Activated CD8-positive, alpha-beta memory T cell treated with anti-CD3 and anti-CD28 coated beads for 1 hour (primary cell): ENCODE measurements around the gene SLC6A18.

Experiments
- DNase-seq, 2 donors: peaks; one replicate each; pipeline ENCODE4 v3.0.0-alpha.2; 2020; ENCODE audit warnings: low read depth in 1 of 2; ENCODE audit errors: extremely low read depth in 1 of 2

Gene SLC6A18

DNA sequence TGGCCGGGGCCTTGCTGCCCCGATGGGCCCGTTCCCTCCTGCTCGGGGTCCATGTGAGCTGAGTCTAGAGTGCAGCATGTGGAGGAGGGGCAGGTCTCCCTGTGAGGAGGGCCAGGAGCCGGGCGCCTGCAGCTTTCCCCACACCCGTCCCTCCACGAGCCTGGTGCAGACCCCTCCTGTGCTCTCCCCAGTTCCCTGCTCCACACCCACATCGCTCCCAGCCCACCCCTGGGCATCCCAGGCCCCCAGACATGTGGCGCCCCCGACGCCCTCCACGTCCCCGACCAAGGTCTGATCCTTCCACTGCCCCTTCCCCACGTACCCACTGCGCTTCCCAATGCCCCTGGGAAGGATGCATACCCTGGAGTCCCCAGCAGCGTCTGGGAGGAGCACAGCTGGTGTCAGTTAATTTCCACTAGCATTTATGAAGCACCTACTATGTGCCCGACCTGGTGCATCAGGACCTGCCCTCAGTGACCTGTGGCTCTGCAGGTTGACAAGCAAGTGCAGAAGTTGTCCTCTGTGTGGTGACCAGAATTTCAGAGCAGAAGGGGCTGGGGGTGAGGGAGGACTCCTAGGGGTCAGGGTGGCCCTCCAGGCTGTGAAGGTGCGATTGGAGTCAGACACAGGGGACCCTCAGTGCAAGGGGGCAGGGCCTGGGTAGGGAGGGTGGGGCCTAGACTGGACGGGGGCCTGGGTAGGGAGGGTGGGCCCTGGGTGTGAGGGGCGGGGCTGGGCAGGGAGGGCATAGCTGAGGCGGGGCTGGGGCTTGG, 10.8 kb upstream of the SLC6A18 start:
- DNase-seq, result no peak

GRCh38 chr5:1214936-1215220, 10.3 kb upstream of the SLC6A18 start:
- DNase-seq, result no peak

DNA sequence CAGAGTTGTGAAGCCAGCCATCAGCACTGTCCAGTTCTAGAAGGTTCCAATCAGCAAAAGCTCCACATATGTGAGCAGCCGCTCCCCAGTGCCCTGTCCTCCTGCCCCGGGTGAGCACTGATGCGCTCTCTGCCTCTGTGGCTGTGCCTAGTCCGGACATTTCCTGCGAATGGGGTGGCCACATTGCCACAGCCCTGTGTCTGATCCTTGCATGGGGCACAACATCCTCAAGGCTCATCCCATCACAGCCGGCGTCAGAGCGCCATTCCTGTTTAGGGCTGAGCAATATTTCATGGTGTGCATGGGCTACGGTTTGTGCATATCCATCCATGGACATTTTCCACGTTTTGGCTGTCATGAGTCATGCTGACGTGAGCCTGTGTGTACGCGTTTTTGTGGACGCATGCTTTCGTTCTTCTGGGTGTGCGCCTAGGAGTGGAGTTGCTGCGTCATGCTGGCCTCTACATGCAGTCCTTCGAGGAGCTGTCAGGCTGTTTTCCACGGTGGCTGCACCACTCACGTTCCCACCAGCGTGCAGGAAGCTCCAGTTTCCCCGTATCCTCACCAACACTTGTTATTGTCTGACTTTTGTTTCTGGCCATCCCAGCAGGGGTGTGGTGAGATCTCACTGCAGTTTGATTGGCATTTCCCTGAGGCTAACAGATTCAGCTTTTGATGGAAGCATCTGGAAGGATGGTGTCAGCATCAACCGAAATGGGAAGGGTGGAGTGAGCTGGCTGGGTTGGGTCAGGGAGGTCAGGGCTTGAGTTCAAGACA, 9.7 kb upstream of the SLC6A18 start:
- DNase-seq, result no peak

- DNase-seq, result no peak
Observed at GRCh38 chr5:1216211-1216917, 8.8 kb upstream of the SLC6A18 start.

DNA sequence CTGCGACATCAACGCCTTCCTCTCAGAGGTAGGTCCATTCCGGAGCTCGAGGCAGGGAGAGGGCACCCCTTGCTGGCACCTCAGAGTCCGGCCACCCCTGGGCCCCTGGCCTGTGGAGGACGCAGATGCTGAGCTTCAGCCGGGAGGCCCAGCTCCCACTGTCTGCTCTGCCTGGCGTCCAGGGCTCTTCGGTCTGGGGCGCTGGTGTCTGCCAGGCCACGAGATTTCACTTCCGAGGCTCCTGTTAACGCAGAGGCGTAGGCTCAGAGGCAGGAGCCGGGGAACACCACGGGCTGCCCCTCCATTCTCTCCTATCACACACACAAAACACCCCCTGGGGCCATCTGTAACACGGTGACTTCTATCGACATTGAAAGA, 8.3 kb upstream of the SLC6A18 start:
- DNase-seq, result no peak

GRCh38 chr5:1217596-1218206, 7.5 kb upstream of the SLC6A18 start:
- DNase-seq, result no peak

DNA sequence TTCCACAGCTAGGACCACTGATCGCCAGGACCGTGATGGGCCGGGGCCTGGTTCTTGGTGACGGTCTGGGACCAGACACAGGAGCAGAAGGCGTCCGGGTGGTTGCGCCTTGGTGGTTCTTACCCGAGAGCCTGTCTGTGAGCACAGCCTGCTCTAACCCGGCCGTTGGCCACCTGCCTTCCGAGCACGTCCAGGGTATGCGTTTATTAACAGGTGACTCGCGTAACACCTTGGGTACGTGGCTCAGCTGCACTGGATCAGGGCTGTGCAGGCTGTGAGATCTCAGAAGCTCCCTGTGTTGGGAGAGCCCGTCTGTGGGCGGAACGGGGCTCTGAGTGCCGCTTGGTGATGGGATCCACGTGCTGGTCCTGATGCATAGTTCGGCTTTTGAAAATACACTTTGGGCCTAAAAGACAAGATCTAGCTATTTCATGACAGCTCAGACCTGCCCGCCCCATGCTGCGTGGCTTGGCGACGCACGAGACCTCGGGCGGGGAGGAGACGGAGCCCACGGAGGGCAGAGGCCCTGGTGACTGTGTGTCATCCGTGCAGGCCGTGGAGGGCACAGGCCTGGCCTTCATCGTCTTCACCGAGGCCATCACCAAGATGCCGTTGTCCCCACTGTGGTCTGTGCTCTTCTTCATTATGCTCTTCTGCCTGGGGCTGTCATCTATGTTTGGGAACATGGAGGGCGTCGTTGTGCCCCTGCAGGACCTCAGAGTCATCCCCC, 6.7 kb upstream of the SLC6A18 start:
- DNase-seq, result no peak

GRCh38 chr5:1219098-1219767, 5.9 kb upstream of the SLC6A18 start:
- DNase-seq, result no peak

- DNase-seq, result no peak
Observed at GRCh38 chr5:1219768-1220100, 5.4 kb upstream of the SLC6A18 start.

DNA sequence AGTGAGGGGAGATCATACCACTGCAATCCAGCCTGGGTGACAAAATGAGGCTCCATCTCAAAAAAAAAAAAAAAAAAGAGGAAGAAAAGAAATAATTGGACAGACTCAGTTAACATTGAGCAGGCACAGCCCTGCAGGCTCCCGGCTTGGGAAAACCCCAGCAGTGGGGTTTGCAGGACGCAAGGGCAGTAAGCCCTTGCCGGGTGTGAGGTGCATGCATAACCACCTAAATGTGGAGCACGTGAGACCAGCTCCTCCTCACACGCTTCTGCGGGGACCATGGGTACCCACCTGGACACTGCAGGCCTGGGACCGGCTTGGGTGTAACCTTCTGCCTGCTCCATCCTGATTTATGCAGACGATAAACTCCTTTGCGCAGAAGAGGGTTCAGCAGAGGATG, 4.8 kb upstream of the SLC6A18 start:
- no peak for DNase-seq

DNA sequence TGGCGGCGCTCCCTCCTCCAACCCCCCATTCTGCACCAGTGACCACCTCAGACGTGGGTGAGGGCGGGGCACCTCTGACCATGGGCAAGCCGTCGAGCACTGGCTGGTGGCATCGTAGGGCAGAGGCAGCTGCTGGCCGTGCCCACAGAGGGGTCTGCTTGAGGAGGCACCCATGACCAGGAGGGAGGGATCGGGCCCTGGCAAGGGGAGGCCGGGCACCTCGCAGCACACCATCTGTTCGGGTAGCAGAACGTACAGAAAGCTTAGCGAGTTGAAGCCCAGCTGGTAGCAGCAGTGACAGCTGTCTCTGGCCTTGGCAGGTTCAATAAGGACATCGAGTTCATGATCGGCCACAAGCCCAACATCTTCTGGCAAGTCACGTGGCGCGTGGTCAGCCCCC, 4.3 kb upstream of the SLC6A18 start:
- DNase-seq, result no peak

GRCh38 chr5:1221721-1222120, 3.5 kb upstream of the SLC6A18 start:
- DNase-seq, result no peak

DNA sequence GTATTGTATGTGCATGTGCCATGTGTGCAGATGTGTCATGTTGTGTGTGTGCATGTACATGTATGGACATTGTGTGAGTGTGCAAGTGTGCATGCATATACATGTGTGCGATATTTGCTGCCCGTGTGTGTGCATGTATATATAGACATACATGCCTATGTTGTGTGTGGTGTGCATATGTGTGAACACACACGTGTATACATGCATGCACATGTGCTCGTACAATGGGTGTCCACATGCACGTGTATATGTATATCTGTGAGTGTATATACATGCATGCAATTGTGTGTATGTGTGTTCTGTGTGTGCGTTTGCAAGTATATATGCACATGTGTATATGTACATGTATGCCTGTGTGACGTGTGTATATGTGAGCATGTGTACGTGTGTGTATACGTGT, 3.0 kb upstream of the SLC6A18 start:
- no peak for DNase-seq

DNA sequence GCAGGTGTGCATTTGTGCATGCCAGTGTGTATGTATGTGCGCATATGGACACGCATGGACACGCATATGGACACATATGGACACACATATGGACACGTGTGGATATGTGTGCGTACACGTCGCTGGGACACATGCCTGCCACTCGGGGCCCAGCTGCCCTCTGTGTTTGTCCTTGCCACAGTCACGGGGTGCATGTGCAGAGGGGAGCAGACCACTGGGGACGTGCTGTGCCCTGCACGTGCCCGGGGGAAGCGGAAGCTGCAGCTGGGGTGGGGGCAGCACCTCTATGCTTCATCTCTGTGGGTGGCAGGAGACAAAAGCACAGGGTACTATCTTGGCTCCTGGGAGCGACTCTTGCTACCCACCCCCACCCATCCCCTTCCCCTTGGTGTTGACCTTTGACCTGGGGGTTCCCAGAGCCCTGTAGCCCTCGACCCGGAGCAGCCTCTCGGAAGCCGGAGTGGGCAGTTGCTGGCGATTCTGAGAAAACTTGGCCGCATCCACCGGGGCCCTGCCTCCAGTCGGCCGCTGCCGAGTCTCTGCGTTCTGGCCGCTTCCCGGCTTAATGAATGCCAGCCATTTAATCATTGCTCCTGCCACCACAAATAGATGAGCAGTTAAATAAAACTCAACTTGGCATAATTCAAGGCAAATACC, 2.4 kb upstream of the SLC6A18 start:
- DNase-seq, result no peak

DNA sequence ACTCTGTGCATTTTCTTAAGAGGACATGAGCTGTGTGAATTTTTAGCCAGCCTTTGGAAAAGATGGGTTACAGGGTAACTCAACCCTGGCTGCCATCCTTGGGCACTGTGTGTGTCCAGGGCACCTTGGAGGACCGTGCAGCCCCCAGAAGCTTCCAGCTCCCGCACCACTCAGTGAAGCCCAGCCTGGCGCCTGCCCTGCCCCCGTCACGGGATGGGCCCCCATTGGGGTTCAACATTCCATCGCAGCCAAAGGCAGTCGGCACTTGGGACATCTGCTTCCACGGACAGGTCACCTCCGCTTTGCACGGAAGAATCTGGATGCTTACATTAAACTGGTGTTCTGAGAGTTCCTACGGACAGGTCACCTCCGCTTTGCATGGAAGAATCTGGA, 1.9 kb upstream of the SLC6A18 start:
- no peak for DNase-seq

GRCh38 chr5:1224631-1225030, 550 bp upstream of the SLC6A18 start:
- no peak for DNase-seq

DNA sequence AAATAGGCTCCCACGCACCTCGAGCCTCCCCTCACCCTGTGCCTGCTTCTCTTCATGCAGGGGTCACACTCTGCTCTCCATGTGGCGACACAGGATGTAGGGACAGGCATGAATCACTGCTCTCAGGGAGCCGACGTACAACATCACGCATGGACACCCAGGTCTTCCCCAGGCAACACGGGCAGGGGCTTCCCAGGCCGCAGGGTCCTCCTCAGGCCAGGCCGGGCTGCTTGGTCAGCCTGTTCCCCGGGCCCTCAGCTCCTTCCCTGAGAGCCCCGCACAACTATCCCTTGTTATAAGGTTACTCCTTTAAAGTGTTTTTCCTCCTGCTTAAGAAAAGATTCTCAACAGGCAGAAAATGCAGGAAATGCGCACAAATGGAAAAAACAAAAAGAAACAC, 1.1 kb downstream of the SLC6A18 start:
- no peak for DNase-seq

DNA sequence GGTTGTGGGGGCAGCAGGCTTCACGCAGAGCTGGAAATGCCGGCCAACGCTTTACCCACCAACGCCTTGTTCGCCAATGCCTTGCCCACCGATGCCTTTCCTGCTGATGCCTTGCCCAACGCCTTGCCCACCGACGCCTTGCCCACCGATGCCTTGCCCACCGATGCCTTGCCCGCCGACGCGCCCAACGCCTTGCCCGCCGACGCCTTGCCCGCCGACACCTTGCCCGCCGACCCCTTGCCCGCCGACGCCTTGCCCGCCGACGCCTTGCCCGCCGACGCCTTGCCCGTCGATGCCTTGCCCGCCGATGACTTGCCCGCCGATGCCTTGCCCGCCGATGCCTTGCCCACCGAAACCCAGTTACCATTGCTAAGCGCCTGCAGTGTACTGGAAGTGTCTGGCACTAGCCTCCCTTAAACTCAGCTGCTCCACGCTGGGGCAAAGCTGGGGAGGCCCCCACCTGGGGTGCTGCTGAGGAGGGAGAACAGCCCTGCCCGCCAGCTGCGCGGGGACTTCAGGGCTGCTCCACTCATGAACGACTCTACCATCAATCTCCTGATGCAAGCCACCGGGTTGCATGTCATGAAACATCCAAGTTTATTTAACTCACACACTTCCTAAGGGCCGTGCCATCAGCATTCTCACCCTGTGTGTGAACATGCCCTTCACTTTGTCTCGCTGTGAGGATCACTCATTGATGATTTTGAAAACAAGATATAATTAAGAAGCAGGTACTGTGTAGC, 1.8 kb downstream of the SLC6A18 start:
- no peak for DNase-seq

DNA sequence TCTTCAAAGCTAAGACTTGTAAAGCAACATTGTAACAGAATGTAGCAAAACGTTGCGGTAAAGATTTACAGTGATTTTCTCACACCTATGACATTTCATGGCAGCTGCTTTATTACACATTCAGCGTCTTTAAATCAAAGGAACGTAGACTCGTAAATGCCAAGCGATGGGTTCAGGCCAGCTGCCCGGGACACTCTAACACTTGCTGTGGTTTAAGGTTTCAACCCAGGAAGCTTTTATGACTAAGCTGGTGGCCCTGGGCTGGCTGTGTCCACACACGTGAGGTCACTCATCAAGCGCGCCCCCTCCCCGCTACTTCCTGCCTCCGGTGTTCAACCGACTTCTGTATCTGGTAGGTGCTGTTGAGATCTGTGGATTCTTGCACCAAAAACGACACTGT, 2.5 kb downstream of the SLC6A18 start:
- DNase-seq, result no peak
